H1 (cell line): Measurements from ENCODE around the gene RNF144A. TPM values are rescaled to one million over a fixed set of nuclear protein-coding genes. Genes with fewer than 3 reads are reported as not detected.

ENCODE experiments used
- CTCF ChIA-PET: fragments of 300-600 bp; sonication (Branson Sonifier 250); formaldehyde crosslinking; loops from one replicate; lab custom pipeline; 2021; ENCODE audit not compliant: partially characterized antibody; lab: Charles Lee
- POLR2A ChIA-PET: fragments of 300-600 bp; sonication (Branson Sonifier 250); formaldehyde crosslinking; loops from one replicate; lab custom pipeline; 2021; ENCODE audit warnings: inconsistent platforms; ENCODE audit not compliant: partially characterized antibody; lab: Charles Lee
- DNase-seq, 2 experiments: peaks; one replicate each; pipeline versions ENCODE4 v3.0.0 to v3.0.0-alpha.2; 2010 to 2022; ENCODE audit warnings: low spot score in 2 of 2, low read depth in 1 of 2, mixed read lengths in 1 of 2
- FAIRE-seq: peaks from 2 replicates; lab custom pipeline; 2011; peaks lifted over from hg19 to GRCh38; lab: Jason Lieb, UNC
- H2AFZ ChIP-seq: 2 replicates; pipeline ENCODE4 v1.8.1; 2012; ENCODE audit warnings: low read length, inconsistent platforms
- H2AK5ac ChIP-seq: 2 replicates; pipeline ENCODE4 v1.6.1; 2013; ENCODE audit warnings: low read depth, low read length
- H2BK120ac ChIP-seq: replicated peaks from 2 replicates; pipeline ENCODE3; 2013; ENCODE audit warnings: low read depth, low read length, inconsistent platforms
- H2BK12ac ChIP-seq: 2 replicates; pipeline ENCODE4 v1.6.1; 2013; ENCODE audit warnings: low read depth, low read length
- H2BK15ac ChIP-seq: 2 replicates; pipeline ENCODE4 v1.6.1; 2013; ENCODE audit warnings: low read length
- H2BK20ac ChIP-seq: 2 replicates; pipeline ENCODE4 v1.6.1; 2013; ENCODE audit warnings: low read length
- H2BK5ac ChIP-seq: 2 replicates; pipeline ENCODE4 v1.6.1; 2013; ENCODE audit warnings: low read depth, low read length
- H3K14ac ChIP-seq: 2 replicates; pipeline ENCODE4 v1.6.1; 2013; ENCODE audit warnings: inconsistent platforms; ENCODE audit not compliant: insufficient read length
- H3K18ac ChIP-seq: 2 replicates; pipeline ENCODE4 v1.6.1; 2013; ENCODE audit warnings: low read length; ENCODE audit errors: extremely low read depth
- H3K23ac ChIP-seq: 2 replicates; pipeline ENCODE4 v1.6.1; 2013; ENCODE audit warnings: inconsistent platforms; ENCODE audit not compliant: insufficient read length
- H3K23me2 ChIP-seq: 2 replicates; pipeline ENCODE4 v1.6.1; 2013; ENCODE audit warnings: low read depth, low read length
- H3K27ac ChIP-seq: 2 replicates; pipeline ENCODE4 v1.6.1; 2011; ENCODE audit warnings: low read depth, low read length, inconsistent platforms
- H3K27me3 ChIP-seq, 4 experiments: replicated peaks in 1 of 4; 1 replicate in 1 of 4; 2 replicates in 3 of 4; pipeline versions ENCODE4 v1.6.1 to v1.8.1; 2011 to 2013; ENCODE audit warnings: low read length in 3 of 4, mild to moderate bottlenecking in 3 of 4, inconsistent platforms in 2 of 4, mixed read lengths in 2 of 4, moderate library complexity in 1 of 4; ENCODE audit not compliant: control insufficient read depth in 3 of 4, insufficient read depth in 3 of 4; ENCODE audit errors: extremely low read depth in 1 of 4
- H3K36me3 ChIP-seq, 4 experiments: 2 replicates each; pipeline versions ENCODE4 v1.6.1 to v1.8.1; 2011 to 2013; ENCODE audit warnings: mild to moderate bottlenecking in 4 of 4, low read length in 3 of 4, moderate library complexity in 2 of 4, control low read depth in 1 of 4, inconsistent platforms in 1 of 4; ENCODE audit not compliant: insufficient read depth in 4 of 4, control insufficient read depth in 2 of 4
- H3K4ac ChIP-seq: replicated peaks from 2 replicates; pipeline ENCODE3; 2013; ENCODE audit warnings: low read length, low read depth, mixed read lengths, inconsistent platforms; ENCODE audit not compliant: insufficient read length
- H3K4me1 ChIP-seq, 4 experiments: replicated peaks in 1 of 4; 1 replicate in 1 of 4; 2 replicates in 3 of 4; pipeline versions ENCODE4 v1.6.1 to v1.8.1; 2011 to 2013; ENCODE audit warnings: low read length in 3 of 4, inconsistent platforms in 2 of 4, mixed read lengths in 1 of 4; ENCODE audit not compliant: insufficient read depth in 4 of 4, control insufficient read depth in 3 of 4
- H3K4me2 ChIP-seq, 2 experiments: 2 replicates each; pipeline versions ENCODE4 v1.6.1 to v1.8.1; 2011 to 2013; ENCODE audit warnings: low read depth in 2 of 2, low read length in 2 of 2, control low read depth in 1 of 2, inconsistent platforms in 1 of 2, mild to moderate bottlenecking in 1 of 2; ENCODE audit not compliant: insufficient read depth in 1 of 2
- H3K4me3 ChIP-seq, 4 experiments: fragments of 200-600, 300-600 bp in 1 of 4; sonication (generic), shearing (Covaris generic), sonication (Bioruptor Twin) in 1 of 4; 2 replicates each; pipeline versions ENCODE4 v1.5.1 to v1.8.1; 2011 to 2016; ENCODE audit warnings: low read length in 4 of 4, low read depth in 3 of 4, control low read depth in 2 of 4, inconsistent platforms in 2 of 4, mild to moderate bottlenecking in 2 of 4, mixed read lengths in 1 of 4, moderate library complexity in 1 of 4; ENCODE audit not compliant: insufficient read depth in 2 of 4; ENCODE audit errors: extremely low read depth in 1 of 4
- H3K56ac ChIP-seq: replicated peaks from 2 replicates; pipeline ENCODE3; 2013; ENCODE audit warnings: low read depth, mild to moderate bottlenecking, mixed read lengths, low read length, inconsistent platforms; ENCODE audit not compliant: insufficient read length
- H3K79me1 ChIP-seq: 2 replicates; pipeline ENCODE4 v1.6.1; 2013; ENCODE audit warnings: low read depth, low read length, control low read depth
- H3K79me2 ChIP-seq, 2 experiments: 2 replicates each; pipeline versions ENCODE4 v1.6.1 to v1.8.1; 2012 to 2013; ENCODE audit warnings: low read length in 2 of 2, mild to moderate bottlenecking in 2 of 2, inconsistent platforms in 1 of 2; ENCODE audit not compliant: insufficient read depth in 2 of 2, control insufficient read depth in 1 of 2
- H3K9ac ChIP-seq, 4 experiments: replicated peaks in 1 of 4; 1 replicate in 1 of 4; 2 replicates in 3 of 4; pipeline versions ENCODE4 v1.6.1 to v1.8.1; 2011 to 2013; ENCODE audit warnings: low read depth in 3 of 4, low read length in 3 of 4, control low read depth in 2 of 4, mild to moderate bottlenecking in 2 of 4, moderate library complexity in 2 of 4, inconsistent platforms in 1 of 4; ENCODE audit errors: extremely low read depth in 1 of 4
- H3K9me3 ChIP-seq, 2 experiments: 2 replicates each; pipeline versions ENCODE4 v1.6.1 to v1.8.1; 2012 to 2013; ENCODE audit warnings: mild to moderate bottlenecking in 2 of 2, moderate library complexity in 2 of 2, control low read depth in 1 of 2, inconsistent platforms in 1 of 2, low read depth in 1 of 2, low read length in 1 of 2, mixed read lengths in 1 of 2; ENCODE audit not compliant: insufficient read depth in 2 of 2
- H4K20me1 ChIP-seq, 2 experiments: replicated peaks in 1 of 2; 2 replicates each; pipeline versions ENCODE3 to v1.8.1; 2011 to 2013; ENCODE audit warnings: inconsistent platforms in 2 of 2, low read length in 2 of 2, mild to moderate bottlenecking in 1 of 2; ENCODE audit not compliant: insufficient read depth in 2 of 2, control insufficient read depth in 1 of 2
- H4K5ac ChIP-seq: 2 replicates; pipeline ENCODE4 v1.6.1; 2013; ENCODE audit warnings: low read length, low read depth, mixed read lengths, inconsistent platforms; ENCODE audit not compliant: insufficient read length
- H4K8ac ChIP-seq: 2 replicates; pipeline ENCODE4 v1.8.0; 2013; ENCODE audit warnings: mild to moderate bottlenecking, moderate library complexity, low read length, inconsistent platforms; ENCODE audit not compliant: insufficient read depth; ENCODE audit errors: extremely low read depth
- H4K91ac ChIP-seq: replicated peaks from 2 replicates; pipeline ENCODE3; 2013; ENCODE audit warnings: low read length, mixed read lengths, inconsistent platforms; ENCODE audit not compliant: insufficient read length
- BRCA1 ChIP-seq: IDR thresholded peaks from 2 replicates; pipeline ENCODE4 v1.6.1; 2012; ENCODE audit warnings: low read depth, low read length, improper control_type of control experiment
- GABPA ChIP-seq: IDR thresholded peaks from 2 replicates; pipeline ENCODE4 v1.6.1; 2011; ENCODE audit warnings: mild to moderate bottlenecking, low read length, moderate library complexity, borderline replicate concordance; ENCODE audit not compliant: insufficient read depth
- GTF2F1 ChIP-seq: IDR thresholded peaks from 2 replicates; pipeline ENCODE4 v1.6.1; 2012; ENCODE audit warnings: low read depth, low read length, improper control_type of control experiment, borderline replicate concordance
- JUN ChIP-seq: IDR thresholded peaks from 2 replicates; pipeline ENCODE4 v1.6.1; 2011; ENCODE audit warnings: low read depth, mild to moderate bottlenecking, improper control_type of control experiment, low read length
- JUND ChIP-seq: IDR thresholded peaks from 2 replicates; pipeline ENCODE4 v1.6.1; 2011; ENCODE audit warnings: mild to moderate bottlenecking, improper control_type of control experiment, low read length
- KDM5A ChIP-seq: fragments of 200-600 bp; IDR thresholded peaks from 2 replicates; pipeline ENCODE4 v1.7.1; 2012; ENCODE audit warnings: mild to moderate bottlenecking, low read length, inconsistent platforms, mixed read lengths
- POLR2A ChIP-seq, 2 experiments: IDR thresholded peaks; 1 replicate in 1 of 2; 2 replicates in 1 of 2; pipeline ENCODE4 v1.6.1; 2011; ENCODE audit warnings: low read depth in 2 of 2, low read length in 2 of 2, mild to moderate bottlenecking in 2 of 2; ENCODE audit errors: control extremely low read depth in 1 of 2
- RBBP5 ChIP-seq: IDR thresholded peaks from 2 replicates; pipeline ENCODE4 v1.7.1; 2012; ENCODE audit warnings: low read depth, mild to moderate bottlenecking, inconsistent platforms, low read length, moderate library complexity, borderline replicate concordance
- RFX5 ChIP-seq: IDR thresholded peaks from 2 replicates; pipeline ENCODE4 v1.6.1; 2011; ENCODE audit warnings: low read depth, low read length, improper control_type of control experiment, borderline replicate concordance
- RXRA ChIP-seq: IDR thresholded peaks from 2 replicates; pipeline ENCODE4 v1.6.1; 2011; ENCODE audit warnings: low read depth, mild to moderate bottlenecking, low read length, moderate library complexity; ENCODE audit not compliant: insufficient read depth
- SAP30 ChIP-seq: fragments of 300-600 bp; sonication (generic); IDR thresholded peaks from 2 replicates; pipeline ENCODE4 v1.7.1; 2012; ENCODE audit warnings: low read length, moderate library complexity, mild to moderate bottlenecking, inconsistent platforms; ENCODE audit not compliant: insufficient read depth, insufficient replicate concordance
- SIRT6 ChIP-seq: IDR thresholded peaks from one replicate; pipeline ENCODE4 v1.7.1; 2012; ENCODE audit warnings: low read length, inconsistent platforms
- SRF ChIP-seq: IDR thresholded peaks from 2 replicates; pipeline ENCODE4 v1.6.1; 2011; ENCODE audit warnings: mild to moderate bottlenecking, low read depth, low read length, moderate library complexity
- SUZ12 ChIP-seq: fragments of 200-600 bp; sonication (generic); IDR thresholded peaks from 2 replicates; pipeline ENCODE4 v1.6.1; 2012; ENCODE audit warnings: mild to moderate bottlenecking, inconsistent platforms, low read length, moderate library complexity, mixed read lengths
- YY1 ChIP-seq: IDR thresholded peaks from 2 replicates; pipeline ENCODE4 v1.6.1; 2011; ENCODE audit warnings: low read depth, mild to moderate bottlenecking, low read length
- ZNF274 ChIP-seq: IDR thresholded peaks from 2 replicates; pipeline ENCODE4 v1.7.0; 2012; ENCODE audit warnings: low read length, borderline replicate concordance; ENCODE audit errors: extremely low read depth
- WGBS, 2 experiments: shearing (Covaris generic) in 1 of 2; methylation state at CpG; one replicate each; pipeline versions ENCODE4 v1.1.6 to v1.1.7; 2013 to 2015; ENCODE audit warnings: low lambda C conversion rate in 2 of 2, mixed read lengths in 2 of 2, inconsistent platforms in 1 of 2, low coverage in 1 of 2, missing lambda C conversion rate in 1 of 2; ENCODE audit not compliant: insufficient replicate concordance in 2 of 2, insufficient coverage in 1 of 2, insufficient read length in 1 of 2; ENCODE audit errors: extremely low coverage in 1 of 2, missing lambda C conversion rate in 1 of 2; 5-methylcytosine and 5-hydroxymethylcytosine counted together
- polyA plus RNA-seq, 7 experiments: library from polyadenylated mRNA; depleted of rRNA in 3 of 7; stranded (reverse) in 5 of 7; unstranded in 2 of 7; fragments of >200 nt in 5 of 7; fragments of 200-250 nt in 2 of 7; gene quantifications; 1 replicate in 5 of 7; 2 replicates in 1 of 7; 4 replicates in 1 of 7; pipeline versions ENCODE4 v1.2.1 to v1.2.3, GENCODE V29; 2011 to 2013; ENCODE audit warnings: missing spikeins in 2 of 7, mixed read lengths in 2 of 7
- total RNA-seq: library from RNA; stranded (reverse); fragmentation: NEBNext Ultra II Directional; extraction: Animal tissue kit (Norgen Biotek cat#: 25700); gene quantifications from 2 replicates; pipeline ENCODE4 v1.2.1, GENCODE V29; 2021

RNF144A gene
- total and polyA plus RNA-seq, 2 of the 8 experiments (the other 6 are each of a cell fraction or from before 2014, with no cell fraction given): 14.0 to 15.0 TPM

- no peak overlapping the region for H3K56ac ChIP-seq
- ChIA-PET POLR2A (no interaction called here), CTCF (interaction anchor here (1.1 to 6.4 kb wide), 4 partner anchors 10 to 196 kb away, joined by 3 to 115 read pairs (median 4); no protein-coding TSS in a partner anchor)
- H3K18ac ChIP-seq: no peak overlapping the region
- no peak overlapping the region for H4K5ac ChIP-seq
- H4K8ac ChIP-seq: no peak overlapping the region
- no peak overlapping the region for H2BK20ac ChIP-seq
- H3K9me3 ChIP-seq: no peaks in the 10 kb centered on the region
- H3K9ac ChIP-seq: no peak overlapping the region
- H2BK120ac ChIP-seq: no peak overlapping the region
- no peak overlapping the region for H3K4me2 ChIP-seq
- no peaks in the 10 kb centered on the region for H3K27me3 ChIP-seq
- no peak overlapping the region for H3K4me3 ChIP-seq
- H4K91ac ChIP-seq: no peak overlapping the region
- FAIRE-seq (no peak), DNase-seq (no peak)
- no peak overlapping the region for H2BK5ac ChIP-seq
- 86% methylated on average over 7 of the region's 7 CpGs; no CpG with 5 or more reads in 1 of the 2 experiments for WGBS, 2 experiments
- H4K20me1 ChIP-seq: no peaks in the 10 kb centered on the region
- no peak overlapping the region for H3K14ac ChIP-seq
- H2AFZ ChIP-seq: no peak overlapping the region
- H3K4me1 ChIP-seq: no peaks in the 10 kb centered on the region
- no peaks in the 10 kb centered on the region for H3K79me2 ChIP-seq
- no peaks in the 10 kb centered on the region for H3K79me1 ChIP-seq
- no peak overlapping the region for H3K27ac ChIP-seq
- H3K36me3 ChIP-seq: peaks cover 0 to 4% (median 0%) of the 10 kb centered on the region in 4 experiments; a peak in 2 of 8 replicates
- no peak overlapping the region for H3K4ac ChIP-seq
- no peak overlapping the region for H3K23ac ChIP-seq
- no peak overlapping the region for H2AK5ac ChIP-seq
- H2BK15ac ChIP-seq: no peak overlapping the region
- peaks cover 12% of the 10 kb centered on the region; the same call in 1 of the 2 replicates for H3K23me2 ChIP-seq
- H2BK12ac ChIP-seq: no peak overlapping the region
- no peak for TF ChIP-seq JUN
- no peak for TF ChIP-seq JUND
- TF ChIP-seq POLR2A (IDR thresholded peaks at IDR 0.05; ENCODE audit: control extremely low read depth in 1 of 2, low read depth in 2 of 2, low read length in 2 of 2): no peak
- TF ChIP-seq RXRA: no peak
- no peak for TF ChIP-seq ZNF274
- TF ChIP-seq SRF: no peak
- TF ChIP-seq YY1: no peak
- no peak for TF ChIP-seq SIRT6
- TF ChIP-seq RBBP5: no peak
- no peak for TF ChIP-seq BRCA1
- TF ChIP-seq SUZ12: no peak
- no peak for TF ChIP-seq GTF2F1
- TF ChIP-seq RFX5: no peak
- TF ChIP-seq KDM5A: no peak
- no peak for TF ChIP-seq SAP30
- no peak for TF ChIP-seq GABPA
Measured at GRCh38 chr2:7041421-7041820, 124.2 kb downstream of the RNF144A start.
